ENCODE measurements around the gene FXYD3.
A peak's percentile ranks its signal among the peaks of the same experiment; 100 is the strongest.

The FXYD3 gene

DNA sequence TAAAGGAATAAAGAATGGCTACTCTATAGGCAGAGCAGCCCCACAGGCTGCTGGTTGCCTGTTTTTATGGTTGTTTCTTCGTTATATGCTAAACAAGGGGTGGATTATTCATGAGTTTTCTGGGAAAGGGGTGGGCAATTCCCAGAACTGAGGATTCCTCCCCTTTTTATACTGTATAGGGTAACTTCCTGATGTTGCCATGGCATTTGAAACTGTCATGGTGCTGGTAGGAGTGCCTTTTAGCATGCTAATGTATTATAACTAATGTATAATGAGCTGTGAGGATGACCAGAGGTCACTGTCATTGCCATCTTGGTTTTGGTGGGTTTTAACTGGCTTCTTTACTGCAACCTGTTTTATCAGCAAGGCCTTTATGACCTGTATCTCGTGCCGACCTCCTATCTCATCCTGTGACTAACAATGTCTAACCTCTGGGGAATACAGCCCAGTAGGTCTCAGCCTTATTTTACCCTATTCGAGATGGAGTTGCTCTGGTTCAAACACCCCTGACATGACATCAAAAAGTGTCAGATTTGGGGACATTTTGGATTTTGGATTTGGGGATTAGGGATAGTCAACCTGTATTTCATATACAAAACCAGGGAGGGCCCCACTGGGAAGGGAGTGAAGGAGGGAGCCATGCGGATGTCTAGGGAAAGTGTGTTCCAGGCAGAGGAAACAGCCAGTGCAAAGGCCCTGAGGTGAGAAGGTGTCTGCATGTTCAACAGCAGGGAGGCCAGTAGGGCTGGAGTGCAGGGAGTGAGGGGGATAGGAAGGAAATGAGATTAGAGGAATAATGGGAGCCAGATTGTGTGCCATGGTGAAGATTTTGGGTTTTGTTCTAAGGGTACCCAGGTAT is 49.8 kb downstream of the FXYD3 start:
- H3K4me3 ChIP-seq (ENCODE audit: low read length): no peak overlapping the region
- no peak for DNase-seq (ENCODE audit: low read depth)
- no peak for TF ChIP-seq CTCF (conservative IDR thresholded peaks at IDR 0.05; ENCODE audit: low read length)

DNA sequence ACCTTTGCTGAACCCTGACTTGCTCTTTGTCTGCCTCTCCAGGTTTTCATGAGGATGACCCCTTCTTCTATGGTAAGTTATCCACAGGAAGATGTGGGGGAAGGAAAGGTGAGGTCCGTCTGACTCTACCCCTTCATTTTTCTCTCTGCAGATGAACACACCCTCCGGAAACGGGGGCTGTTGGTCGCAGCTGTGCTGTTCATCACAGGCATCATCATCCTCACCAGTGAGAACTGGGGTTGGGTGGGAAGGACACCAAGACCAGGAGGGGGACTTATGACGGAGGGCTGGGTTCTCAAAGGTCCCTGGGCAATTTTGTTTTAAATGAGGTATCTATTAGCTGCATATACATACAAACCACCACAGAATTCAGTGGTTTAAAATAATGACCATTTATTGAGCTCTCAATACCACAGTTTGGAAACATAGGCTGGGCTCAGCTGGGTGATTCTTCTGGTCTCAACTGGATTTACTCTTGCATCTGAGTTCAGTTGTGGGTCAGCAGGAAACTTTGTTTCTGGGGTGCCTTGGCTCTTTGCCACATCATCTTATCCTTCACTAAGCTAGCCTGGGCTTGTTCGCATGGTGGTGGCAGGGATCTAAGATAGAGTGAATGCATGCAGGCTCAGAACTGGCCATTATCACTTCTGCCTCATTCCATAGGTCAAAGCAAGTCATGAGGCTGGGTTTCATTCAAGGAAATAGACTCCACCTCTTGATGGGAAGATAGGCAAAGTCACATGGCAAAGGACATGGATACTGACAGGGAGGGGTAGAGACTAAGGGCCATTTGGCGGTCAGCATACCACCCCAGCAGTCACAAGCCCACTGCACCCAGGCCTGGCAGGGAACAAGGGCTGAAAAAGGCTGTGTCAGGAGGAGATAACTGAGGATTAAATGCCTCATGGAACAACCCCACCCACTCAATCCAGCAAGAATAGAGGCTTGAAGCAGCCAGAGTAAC is 50.8 kb downstream of the FXYD3 start:
- TF ChIP-seq CTCF (conservative IDR thresholded peaks at IDR 0.05; ENCODE audit: low read length): no peak
- DNase-seq (ENCODE audit: low read depth): no peak
- H3K4me3 ChIP-seq (ENCODE audit: low read length): no peak overlapping the region

- no peak for DNase-seq (ENCODE audit: low read depth)
- no peak for TF ChIP-seq CTCF (conservative IDR thresholded peaks at IDR 0.05; ENCODE audit: low read length)
- H3K4me3 ChIP-seq (ENCODE audit: low read length): no peak overlapping the region
Observed at GRCh38 chr19:35167251-35168119, 51.9 kb downstream of the FXYD3 start.

- no peak overlapping the region for H3K4me3 ChIP-seq (ENCODE audit: low read length)
- no peak for DNase-seq (ENCODE audit: low read depth)
- 0 out of 2 replicates have a peak, but pooled peaks have one; percentile 11 for TF ChIP-seq CTCF (conservative IDR thresholded peaks at IDR 0.05; ENCODE audit: low read length)
Observed at GRCh38 chr19:35168196-35168595, 52.6 kb downstream of the FXYD3 start.

DNA sequence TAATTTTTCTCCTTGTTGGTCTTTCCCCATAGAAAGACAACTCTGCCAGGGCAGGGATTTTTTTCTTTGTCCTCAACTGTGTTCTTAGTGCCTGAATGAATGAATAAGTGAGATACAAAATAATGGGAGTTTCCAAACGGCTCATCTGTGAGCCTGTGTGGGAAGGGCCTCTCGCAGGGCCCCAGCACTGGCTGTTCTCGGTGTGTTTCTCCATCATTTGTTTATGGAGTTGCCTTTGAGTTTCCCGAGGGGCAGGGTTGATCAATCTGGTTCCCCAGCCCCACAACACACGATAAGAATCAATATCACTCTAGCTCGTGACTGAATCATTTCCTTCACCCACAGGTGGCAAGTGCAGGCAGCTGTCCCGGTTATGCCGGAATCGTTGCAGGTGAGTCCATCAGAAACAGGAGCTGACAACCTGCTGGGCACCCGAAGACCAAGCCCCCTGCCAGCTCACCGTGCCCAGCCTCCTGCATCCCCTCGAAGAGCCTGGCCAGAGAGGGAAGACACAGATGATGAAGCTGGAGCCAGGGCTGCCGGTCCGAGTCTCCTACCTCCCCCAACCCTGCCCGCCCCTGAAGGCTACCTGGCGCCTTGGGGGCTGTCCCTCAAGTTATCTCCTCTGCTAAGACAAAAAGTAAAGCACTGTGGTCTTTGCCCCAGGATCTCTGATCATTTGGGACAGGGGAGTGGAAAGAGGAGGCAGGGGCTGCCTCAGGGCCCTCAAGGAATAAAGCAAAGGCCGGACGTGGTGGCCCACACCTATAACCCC is 53.8 kb downstream of the FXYD3 start:
- no peak overlapping the region for H3K4me3 ChIP-seq (ENCODE audit: low read length)
- no peak for DNase-seq (ENCODE audit: low read depth)
- no peak for TF ChIP-seq CTCF (conservative IDR thresholded peaks at IDR 0.05; ENCODE audit: low read length)
